KMS-11 (cell line): Measurements from ENCODE around the gene RGL2.

Source experiments
- H2AFZ ChIP-seq: fragments of 200-600 bp; sonication (generic); 2 replicates; pipeline ENCODE4 v1.6.1; 2016; ENCODE audit warnings: antibody characterized with exemption, mixed run types, low read depth
- H3K27ac ChIP-seq: fragments of 200-600 bp; sonication (generic); 2 replicates; pipeline ENCODE4 v1.6.1; 2016; ENCODE audit warnings: mild to moderate bottlenecking, mixed run types
- H3K27me3 ChIP-seq: fragments of 200-600 bp; sonication (generic); 2 replicates; pipeline ENCODE4 v1.6.1; 2017; ENCODE audit warnings: mild to moderate bottlenecking, low read depth, mixed run types, moderate library complexity; ENCODE audit not compliant: insufficient read depth
- H3K36me3 ChIP-seq: fragments of 200-600 bp; sonication (generic); 2 replicates; pipeline ENCODE4 v1.6.1; 2017; ENCODE audit warnings: mild to moderate bottlenecking, mixed run types; ENCODE audit not compliant: insufficient read depth
- H3K4me1 ChIP-seq: fragments of 200-600 bp; sonication (generic); 2 replicates; pipeline ENCODE4 v1.6.1; 2016; ENCODE audit warnings: mild to moderate bottlenecking, low read depth, mixed run types; ENCODE audit not compliant: poor library complexity, severe bottlenecking
- H3K4me2 ChIP-seq: fragments of 200-600 bp; sonication (generic); 2 replicates; pipeline ENCODE4 v1.7.0; 2016; ENCODE audit warnings: mild to moderate bottlenecking, mixed run types
- H3K4me3 ChIP-seq: fragments of 200-600 bp; sonication (generic); IDR thresholded peaks from 2 replicates; pipeline ENCODE4 v1.6.1; 2017; ENCODE audit warnings: low read depth, low read length, mixed read lengths; ENCODE audit not compliant: insufficient read depth
- H3K79me2 ChIP-seq: fragments of 200-600 bp; sonication (generic); 2 replicates; pipeline ENCODE4 v1.6.1; 2016; ENCODE audit warnings: low read depth, mixed run types; ENCODE audit not compliant: insufficient read depth
- H3K9ac ChIP-seq: fragments of 200-600 bp; sonication (generic); 2 replicates; pipeline ENCODE4 v1.6.1; 2016; ENCODE audit warnings: mild to moderate bottlenecking, mixed run types
- H4K20me1 ChIP-seq: fragments of 200-600 bp; sonication (generic); 2 replicates; pipeline ENCODE4 v1.6.1; 2016; ENCODE audit warnings: mild to moderate bottlenecking, mixed run types; ENCODE audit not compliant: insufficient read depth
- CTCF ChIP-seq: fragments of 200-600 bp; sonication (generic); conservative IDR thresholded peaks from 2 replicates; pipeline ENCODE4 v1.6.1; 2017; ENCODE audit warnings: low read depth, mild to moderate bottlenecking, antibody characterized with exemption, low read length, moderate library complexity, mixed read lengths

RGL2 gene

GRCh38 chr6:33273924-33274902, 24.5 kb downstream of the RGL2 start:
- H3K4me2 ChIP-seq = peak overlapping the region; percentile 66
- peak overlapping the region; percentile 85; the same call in 1 of the 2 replicates for H3K27ac ChIP-seq
- H2AFZ ChIP-seq = no peak overlapping the region
- no peaks in the 10 kb centered on the region for H3K27me3 ChIP-seq
- H3K79me2 ChIP-seq = peaks cover 42% of the 10 kb centered on the region
- H3K9ac ChIP-seq = no peak overlapping the region
- peaks cover 27% of the 10 kb centered on the region for H3K4me1 ChIP-seq
- H4K20me1 ChIP-seq = peaks cover 16% of the 10 kb centered on the region; the same call in 1 of the 2 replicates
- H3K36me3 ChIP-seq = peaks cover 29% of the 10 kb centered on the region; the same call in 1 of the 2 replicates
- no peak for TF ChIP-seq CTCF
- H3K4me3 ChIP-seq = no peak overlapping the region

GRCh38 chr6:33273129-33273923, 25.4 kb downstream of the RGL2 start:
- Histone ChIP-seq H3K4me3 (no peak overlapping the region), H3K79me2 (peaks cover 42% of the 10 kb centered on the region), H3K36me3 (peaks cover 29% of the 10 kb centered on the region; the same call in 1 of the 2 replicates), H2AFZ (no peak overlapping the region), H3K4me1 (peaks cover 27% of the 10 kb centered on the region), H3K4me2 (peak overlapping the region; percentile 66), H3K27ac (peak overlapping the region; percentile 85), H4K20me1 (peaks cover 16% of the 10 kb centered on the region; the same call in 1 of the 2 replicates), H3K27me3 (no peaks in the 10 kb centered on the region), H3K9ac (peak overlapping the region; percentile 91; the same call in 1 of the 2 replicates)
- TF ChIP-seq CTCF = no peak

GRCh38 chr6:33272275-33273128, 26.2 kb downstream of the RGL2 start:
- Histone ChIP-seq H3K27ac (peak overlapping the region; percentile 85), H3K4me2 (peak overlapping the region; percentile 66), H3K4me3 (peak overlapping the region; percentile 2), H3K9ac (peak overlapping the region; percentile 91), H2AFZ (peak overlapping the region; percentile 89; the same call in 1 of the 2 replicates), H4K20me1 (peaks cover 16% of the 10 kb centered on the region; the same call in 1 of the 2 replicates), H3K27me3 (no peaks in the 10 kb centered on the region), H3K79me2 (peaks cover 42% of the 10 kb centered on the region), H3K4me1 (peaks cover 27% of the 10 kb centered on the region), H3K36me3 (peaks cover 29% of the 10 kb centered on the region; the same call in 1 of the 2 replicates)
- no peak for TF ChIP-seq CTCF
